ENCODE measurements around the gene PATL1.

The PATL1 gene, protein sequence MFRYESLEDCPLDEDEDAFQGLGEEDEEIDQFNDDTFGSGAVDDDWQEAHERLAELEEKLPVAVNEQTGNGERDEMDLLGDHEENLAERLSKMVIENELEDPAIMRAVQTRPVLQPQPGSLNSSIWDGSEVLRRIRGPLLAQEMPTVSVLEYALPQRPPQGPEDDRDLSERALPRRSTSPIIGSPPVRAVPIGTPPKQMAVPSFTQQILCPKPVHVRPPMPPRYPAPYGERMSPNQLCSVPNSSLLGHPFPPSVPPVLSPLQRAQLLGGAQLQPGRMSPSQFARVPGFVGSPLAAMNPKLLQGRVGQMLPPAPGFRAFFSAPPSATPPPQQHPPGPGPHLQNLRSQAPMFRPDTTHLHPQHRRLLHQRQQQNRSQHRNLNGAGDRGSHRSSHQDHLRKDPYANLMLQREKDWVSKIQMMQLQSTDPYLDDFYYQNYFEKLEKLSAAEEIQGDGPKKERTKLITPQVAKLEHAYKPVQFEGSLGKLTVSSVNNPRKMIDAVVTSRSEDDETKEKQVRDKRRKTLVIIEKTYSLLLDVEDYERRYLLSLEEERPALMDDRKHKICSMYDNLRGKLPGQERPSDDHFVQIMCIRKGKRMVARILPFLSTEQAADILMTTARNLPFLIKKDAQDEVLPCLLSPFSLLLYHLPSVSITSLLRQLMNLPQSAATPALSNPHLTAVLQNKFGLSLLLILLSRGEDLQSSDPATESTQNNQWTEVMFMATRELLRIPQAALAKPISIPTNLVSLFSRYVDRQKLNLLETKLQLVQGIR

DNA sequence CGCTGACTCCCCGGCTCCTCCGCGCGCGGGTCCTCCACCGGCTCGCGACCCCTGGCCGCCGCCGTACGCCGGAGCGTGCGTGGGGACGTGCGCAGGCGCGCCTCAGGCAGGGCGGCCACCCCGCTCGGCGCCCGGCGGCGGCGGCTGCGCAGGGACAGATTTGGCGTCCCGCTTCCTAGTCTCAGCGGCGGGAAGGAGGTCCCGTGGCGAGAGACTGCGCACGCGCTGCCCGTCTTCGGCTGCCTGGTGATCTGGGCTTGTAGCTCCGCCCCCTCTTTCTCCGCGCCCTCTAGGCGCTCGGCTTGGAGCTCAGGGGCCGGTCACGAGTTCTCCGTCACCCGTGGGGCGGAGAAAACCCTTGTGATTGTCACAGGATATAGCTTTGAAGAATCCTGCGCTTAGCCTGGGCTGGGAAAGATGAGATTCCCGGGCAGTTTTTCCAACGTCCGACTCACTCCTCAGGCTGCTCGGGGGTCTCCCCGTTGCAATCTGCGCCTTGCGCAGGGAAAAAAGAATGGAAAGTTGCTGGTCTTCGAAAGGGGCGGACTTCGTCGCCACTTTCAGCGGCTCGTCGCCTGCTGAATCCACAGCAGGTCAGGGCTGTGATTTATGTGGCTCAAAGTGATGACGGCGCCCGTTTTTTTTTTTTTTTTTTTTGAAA, at the start of gene PATL1:
Gene PATL1 (minus strand): TSS at position 88 of the 661 bp plus-strand sequence. CDS start 142 bp downstream, outside the sequence.
- DNase-seq (ENCODE audit: low read depth): peak; percentile 89
- H3K4me3 ChIP-seq (ENCODE audit: control insufficient read depth, low read depth, low read length): peak within 1 kb of the TSS; percentile 88
- TF ChIP-seq, protein P1, sequence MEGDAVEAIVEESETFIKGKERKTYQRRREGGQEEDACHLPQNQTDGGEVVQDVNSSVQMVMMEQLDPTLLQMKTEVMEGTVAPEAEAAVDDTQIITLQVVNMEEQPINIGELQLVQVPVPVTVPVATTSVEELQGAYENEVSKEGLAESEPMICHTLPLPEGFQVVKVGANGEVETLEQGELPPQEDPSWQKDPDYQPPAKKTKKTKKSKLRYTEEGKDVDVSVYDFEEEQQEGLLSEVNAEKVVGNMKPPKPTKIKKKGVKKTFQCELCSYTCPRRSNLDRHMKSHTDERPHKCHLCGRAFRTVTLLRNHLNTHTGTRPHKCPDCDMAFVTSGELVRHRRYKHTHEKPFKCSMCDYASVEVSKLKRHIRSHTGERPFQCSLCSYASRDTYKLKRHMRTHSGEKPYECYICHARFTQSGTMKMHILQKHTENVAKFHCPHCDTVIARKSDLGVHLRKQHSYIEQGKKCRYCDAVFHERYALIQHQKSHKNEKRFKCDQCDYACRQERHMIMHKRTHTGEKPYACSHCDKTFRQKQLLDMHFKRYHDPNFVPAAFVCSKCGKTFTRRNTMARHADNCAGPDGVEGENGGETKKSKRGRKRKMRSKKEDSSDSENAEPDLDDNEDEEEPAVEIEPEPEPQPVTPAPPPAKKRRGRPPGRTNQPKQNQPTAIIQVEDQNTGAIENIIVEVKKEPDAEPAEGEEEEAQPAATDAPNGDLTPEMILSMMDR (IDR thresholded peaks at IDR 0.05; ENCODE audit: control insufficient read depth, insufficient read depth, low read depth, low read length, missing control alignments): peak; percentile 1

DNA sequence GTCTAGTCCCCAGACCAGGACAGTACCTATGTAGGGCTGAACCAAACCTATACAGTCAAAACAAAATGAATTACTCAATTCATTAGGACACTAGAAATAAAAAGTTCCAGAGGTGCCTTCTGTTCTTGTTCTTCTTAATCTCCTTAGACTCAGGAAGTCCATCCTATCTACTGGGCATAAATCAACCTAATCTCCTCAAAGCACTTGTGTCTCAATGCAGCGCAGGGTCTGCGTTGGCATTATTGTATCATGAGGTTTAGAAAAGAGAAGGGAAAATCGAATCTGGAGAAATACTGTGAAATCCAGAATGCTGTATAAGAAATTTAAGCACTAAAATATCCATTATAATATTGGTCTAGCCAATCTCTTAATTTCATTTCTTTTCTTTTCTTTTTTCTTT, 47.2 kb upstream of the PATL1 start:
- DNase-seq (ENCODE audit: low read depth): no peak
- TF ChIP-seq, protein P1 (IDR thresholded peaks at IDR 0.05; ENCODE audit: control insufficient read depth, insufficient read depth, low read depth, low read length, missing control alignments): no peak
- H3K4me3 ChIP-seq (ENCODE audit: control insufficient read depth, low read depth, low read length): no peak overlapping the region

DNA sequence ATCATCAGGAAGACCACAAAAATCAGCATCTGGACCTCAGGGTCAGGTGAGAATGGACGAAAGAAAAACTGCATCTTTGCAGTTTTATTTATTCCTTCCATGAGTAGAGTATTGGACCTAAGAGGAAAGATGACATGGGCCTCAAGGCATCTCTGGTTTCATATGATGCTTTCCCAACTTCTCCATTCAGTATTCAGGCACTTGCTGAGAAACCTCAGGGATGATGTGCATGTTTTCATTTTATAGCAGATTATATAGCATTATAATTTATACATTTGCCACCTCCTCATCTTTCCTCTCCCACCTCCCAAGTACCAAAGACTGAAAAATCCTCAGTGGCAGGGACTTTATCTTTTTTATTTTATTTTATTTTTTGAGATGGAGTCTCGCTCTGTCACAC, 44.9 kb upstream of the PATL1 start, which contains the start of gene OR10V1:
Gene OR10V1 (minus strand): TSS at position 101 of the 400 bp plus-strand sequence. CDS start 0 bp downstream, at position 101.
- no peak for DNase-seq (ENCODE audit: low read depth)
- no peak within 1 kb of the TSS for H3K4me3 ChIP-seq (ENCODE audit: control insufficient read depth, low read depth, low read length)
- TF ChIP-seq, protein P1 (IDR thresholded peaks at IDR 0.05; ENCODE audit: control insufficient read depth, insufficient read depth, low read depth, low read length, missing control alignments): no peak

DNA sequence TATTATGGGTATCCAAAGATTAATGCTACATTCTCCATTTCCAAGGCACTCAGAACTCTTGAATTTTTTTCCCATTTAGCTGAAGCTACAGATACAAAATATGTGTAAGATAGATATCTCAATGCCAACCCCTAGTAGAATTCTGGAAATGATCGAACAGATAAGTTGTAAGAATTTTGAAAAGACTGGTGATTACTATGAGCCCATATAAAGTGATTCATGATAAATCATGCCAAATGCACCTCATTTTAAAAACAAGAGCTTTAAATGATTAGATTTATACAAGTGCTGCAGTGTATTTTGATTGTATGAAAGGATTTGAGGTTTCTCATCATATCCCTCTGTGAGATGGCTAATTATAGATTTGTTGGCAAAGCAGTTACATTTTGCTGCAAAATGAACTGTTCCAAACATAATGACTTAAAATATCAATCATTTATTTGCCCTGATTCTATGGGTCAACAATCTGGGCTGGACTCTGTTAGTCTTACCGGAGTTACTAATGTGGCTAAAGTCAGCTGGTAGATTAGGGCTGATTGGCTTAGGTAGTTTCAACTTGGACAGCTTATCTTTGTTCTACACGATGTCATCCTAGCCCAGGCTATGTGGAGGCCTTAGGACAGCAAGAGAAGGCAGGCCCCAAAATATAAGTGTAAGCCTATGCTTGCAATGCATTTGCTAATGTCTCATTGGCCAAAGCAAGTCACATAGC, 41.5 kb upstream of the PATL1 start:
- TF ChIP-seq, protein P1 (IDR thresholded peaks at IDR 0.05; ENCODE audit: control insufficient read depth, insufficient read depth, low read depth, low read length, missing control alignments): no peak
- DNase-seq (ENCODE audit: low read depth): no peak
- no peak overlapping the region for H3K4me3 ChIP-seq (ENCODE audit: control insufficient read depth, low read depth, low read length)

DNA sequence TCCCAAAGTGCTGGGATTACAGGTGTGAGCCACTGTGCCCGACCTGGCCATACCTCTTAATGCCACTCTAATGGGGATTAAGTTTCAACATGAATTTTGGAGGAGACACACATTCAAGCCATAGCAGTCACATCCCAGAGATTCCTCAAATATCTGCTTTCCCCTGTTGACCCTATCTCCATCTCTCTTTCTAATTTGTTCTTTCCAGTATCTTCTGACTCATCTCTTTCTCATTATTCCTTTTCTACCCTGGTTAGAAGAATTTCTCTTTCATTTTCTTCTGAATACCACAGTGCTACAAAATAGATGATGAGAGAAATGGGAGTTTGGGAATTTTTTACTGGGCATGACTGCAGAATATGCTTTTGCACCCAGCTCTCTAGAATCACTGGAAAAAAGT, 39.7 kb upstream of the PATL1 start:
- H3K4me3 ChIP-seq (ENCODE audit: control insufficient read depth, low read depth, low read length): no peak overlapping the region
- DNase-seq (ENCODE audit: low read depth): no peak
- TF ChIP-seq, protein P1 (IDR thresholded peaks at IDR 0.05; ENCODE audit: control insufficient read depth, insufficient read depth, low read depth, low read length, missing control alignments): no peak

DNA sequence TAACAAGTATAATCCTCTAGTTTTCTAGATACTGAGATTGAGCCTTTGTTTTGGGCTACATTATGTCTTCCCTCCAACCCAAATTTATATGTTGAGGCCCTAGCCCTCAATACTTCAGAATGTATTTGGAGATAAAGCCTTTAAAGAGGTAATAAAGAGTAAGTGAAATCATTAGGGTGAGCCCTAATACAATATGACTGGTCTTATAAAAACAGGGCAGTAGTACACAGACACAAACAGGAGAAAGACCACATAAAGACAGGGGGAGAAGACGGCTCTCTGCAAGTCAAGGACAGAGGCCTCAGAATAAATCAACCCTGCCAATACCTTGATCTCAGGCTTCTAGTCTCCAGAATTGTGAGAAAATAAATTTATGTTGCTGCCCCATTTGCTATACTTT, 38.5 kb upstream of the PATL1 start:
- TF ChIP-seq, protein P1 (IDR thresholded peaks at IDR 0.05; ENCODE audit: control insufficient read depth, insufficient read depth, low read depth, low read length, missing control alignments): no peak

More for the DNA sequence above, 38.5 kb upstream of the PATL1 start:
- H3K4me3 ChIP-seq (ENCODE audit: control insufficient read depth, low read depth, low read length): no peak overlapping the region
- DNase-seq (ENCODE audit: low read depth): no peak
